T47D (cell line): ENCODE measurements around the gene EED.

Experiments
- DNase-seq, 2 experiments: peaks; one replicate each; pipeline versions ENCODE4 v3.0.0 to v3.0.0-alpha.2; 2011 to 2012; ENCODE audit warnings: low read depth in 1 of 2, low spot score in 1 of 2
- JUND ChIP-seq: IDR thresholded peaks from 2 replicates; pipeline ENCODE4 v1.6.1; 2012; ENCODE audit warnings: low read depth
- in situ Hi-C: cut with HindIII; loops from 2 replicates; pipeline ENCODE4 v1.10.0; 2016; ENCODE audit warnings: low sequenced_read_pairs, low pct_unique_long_range_greater_than_20kb

The EED gene

GRCh38 chr11:86246293-86246675 lies 1.7 kb downstream of the EED start:
- no peak for DNase-seq
- TF ChIP-seq JUND = no peak
- in situ Hi-C loops = no loop called here

GRCh38 chr11:86247608-86248007 lies 3.1 kb downstream of the EED start:
- in situ Hi-C loops = no loop called here
- no peak for TF ChIP-seq JUND
- DNase-seq = no peak

DNA sequence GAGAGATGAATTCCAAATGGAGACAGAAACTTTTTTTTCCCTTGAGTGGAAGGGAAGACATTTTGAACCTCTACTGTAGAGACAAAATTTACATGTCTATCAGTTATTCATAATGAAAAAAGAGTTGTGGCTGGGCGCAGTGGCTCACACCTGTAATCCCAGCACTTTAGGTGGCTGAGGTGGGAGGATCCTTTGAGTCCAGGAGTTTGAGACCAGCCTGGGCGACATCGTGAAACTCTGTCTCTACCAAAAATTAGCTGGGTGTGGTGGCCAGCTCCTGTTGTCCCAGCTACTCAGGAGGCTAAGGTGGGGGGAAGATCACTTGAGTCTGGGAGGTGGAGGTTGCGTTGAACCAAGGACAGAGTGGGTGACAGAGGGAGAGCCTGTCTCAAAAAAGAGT lies 4.1 kb downstream of the EED start:
- no peak for TF ChIP-seq JUND
- in situ Hi-C loops = no loop called here
- DNase-seq = no peak

DNA sequence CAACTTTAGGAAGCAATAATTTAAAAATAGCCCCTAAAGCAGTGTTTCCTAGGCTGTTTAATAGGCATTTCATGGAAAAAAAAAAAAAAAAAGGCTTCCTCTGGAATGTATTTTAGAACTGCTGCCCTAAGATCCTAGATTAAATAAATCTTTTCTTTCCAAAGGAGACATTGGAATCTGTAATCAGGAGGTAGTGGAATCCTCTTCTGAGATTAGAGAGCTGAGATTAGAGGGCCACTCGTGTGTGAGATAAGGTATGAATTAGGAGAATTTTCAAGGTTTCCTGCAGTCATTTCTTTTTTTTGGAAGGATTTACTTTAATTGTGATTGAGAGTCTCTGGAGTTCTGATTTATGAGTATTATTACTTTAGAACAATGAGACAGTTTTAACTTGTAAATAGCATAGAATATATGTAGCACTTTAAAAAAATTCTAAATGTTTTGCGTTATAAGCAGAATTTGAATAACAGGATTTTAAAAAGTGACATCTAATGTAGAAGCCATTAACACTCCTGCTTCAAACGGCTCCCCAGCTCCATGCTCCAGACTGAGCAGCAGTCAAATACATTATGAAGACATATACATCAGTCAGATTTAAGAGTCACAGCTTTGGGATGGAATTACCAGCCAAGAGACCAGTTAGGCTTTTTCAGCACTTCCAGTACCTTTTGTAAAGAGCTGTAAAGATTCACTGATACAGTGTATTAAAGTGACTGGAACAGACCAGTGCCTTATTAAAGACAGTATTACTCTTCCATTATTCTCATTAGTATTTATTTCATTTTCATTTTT lies 5.0 kb downstream of the EED start:
- TF ChIP-seq JUND = no peak
- in situ Hi-C loops = no loop called here
- no peak for DNase-seq

DNA sequence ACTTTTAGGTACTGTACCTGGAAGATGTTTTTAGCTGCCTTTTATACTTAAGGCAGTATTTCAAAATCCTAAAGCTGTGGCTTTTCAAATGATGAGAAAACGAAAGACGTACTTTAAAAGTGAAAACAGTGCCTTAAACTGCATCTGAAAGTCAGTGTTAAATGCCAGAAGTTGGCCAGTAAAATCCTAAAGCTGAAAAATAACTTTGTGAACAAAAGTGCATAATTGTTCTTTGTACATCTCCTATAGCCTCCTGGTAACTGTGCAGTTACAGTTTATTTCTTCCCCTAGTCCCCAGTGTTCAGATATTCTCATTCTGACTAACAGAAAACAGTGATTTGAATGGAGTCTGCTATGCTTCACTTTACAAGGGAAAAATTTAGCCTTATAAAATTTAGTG lies 6.8 kb downstream of the EED start:
- in situ Hi-C loops = no loop called here
- DNase-seq = no peak
- TF ChIP-seq JUND = no peak

DNA sequence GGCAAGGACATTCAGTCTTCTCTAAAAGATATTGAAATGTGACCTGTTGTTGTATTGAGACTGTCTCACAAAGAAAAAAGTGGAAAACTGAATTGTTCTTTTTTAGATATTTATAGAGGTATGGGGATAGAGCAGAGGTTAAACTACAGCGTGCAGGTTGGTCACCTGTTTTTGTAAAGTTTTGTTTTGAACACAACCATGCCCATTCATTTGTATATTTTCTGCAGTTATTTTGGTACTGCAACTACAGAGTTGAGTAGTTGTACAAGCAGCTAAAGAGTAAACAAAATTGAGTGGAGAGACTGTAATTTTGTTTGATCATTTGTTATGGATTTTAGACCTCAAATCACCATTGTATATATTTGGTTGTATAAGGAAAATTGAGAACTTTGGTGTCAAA lies 11.3 kb downstream of the EED start:
- in situ Hi-C loops = no loop called here
- TF ChIP-seq JUND = no peak
- no peak for DNase-seq

DNA sequence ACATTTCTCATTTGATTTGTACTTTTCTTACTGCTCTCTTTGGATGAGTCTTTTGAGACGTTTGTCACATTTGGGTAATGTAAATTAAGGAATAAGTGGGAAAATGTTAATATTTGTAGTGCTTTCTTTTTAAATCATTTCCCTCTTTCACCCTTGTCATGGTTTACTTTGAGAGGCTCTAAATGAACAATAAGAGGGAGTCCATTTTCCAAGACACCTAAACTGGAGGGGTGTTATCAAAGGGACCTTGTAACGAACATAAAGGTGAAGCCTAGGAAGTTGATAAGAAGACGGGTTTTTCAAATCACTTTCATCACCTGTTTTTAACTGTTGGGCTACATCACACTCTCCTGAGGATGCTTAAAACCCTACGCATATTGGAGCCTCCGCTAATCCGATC lies 12.1 kb downstream of the EED start:
- no peak for TF ChIP-seq JUND
- no peak for DNase-seq
- in situ Hi-C loops = no loop called here

- in situ Hi-C loops = no loop called here
- DNase-seq = no peak
- no peak for TF ChIP-seq JUND
Measured at GRCh38 chr11:86257446-86257845, 12.9 kb downstream of the EED start.

GRCh38 chr11:86259730-86260129 lies 15.2 kb downstream of the EED start:
- DNase-seq = no peak
- TF ChIP-seq JUND = no peak

DNA sequence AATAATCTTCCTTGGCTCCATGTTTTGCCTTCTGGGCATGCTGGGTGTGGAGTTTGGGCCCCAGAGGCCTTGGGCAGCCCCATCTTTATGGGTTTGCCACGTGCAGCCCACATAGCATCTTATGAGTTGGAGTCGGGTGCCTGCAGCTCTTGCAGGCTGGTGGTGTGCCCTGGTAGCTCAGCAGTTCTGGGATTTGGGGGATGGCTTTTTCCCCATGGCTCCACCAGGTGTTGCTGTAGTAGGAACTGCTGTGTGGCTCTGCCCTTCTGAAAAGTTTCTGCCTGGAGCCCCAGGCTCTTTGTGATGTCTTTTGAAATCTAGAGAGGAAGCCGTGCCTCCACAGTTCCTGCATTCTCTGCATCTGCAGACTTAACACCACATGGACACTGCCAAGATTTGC lies 16.8 kb downstream of the EED start:
- in situ Hi-C loops = no loop called here
- DNase-seq = no peak
- no peak for TF ChIP-seq JUND

More at GRCh38 chr11:86259730-86260129, 15.2 kb downstream of the EED start:
- in situ Hi-C loops = no loop called here

DNA sequence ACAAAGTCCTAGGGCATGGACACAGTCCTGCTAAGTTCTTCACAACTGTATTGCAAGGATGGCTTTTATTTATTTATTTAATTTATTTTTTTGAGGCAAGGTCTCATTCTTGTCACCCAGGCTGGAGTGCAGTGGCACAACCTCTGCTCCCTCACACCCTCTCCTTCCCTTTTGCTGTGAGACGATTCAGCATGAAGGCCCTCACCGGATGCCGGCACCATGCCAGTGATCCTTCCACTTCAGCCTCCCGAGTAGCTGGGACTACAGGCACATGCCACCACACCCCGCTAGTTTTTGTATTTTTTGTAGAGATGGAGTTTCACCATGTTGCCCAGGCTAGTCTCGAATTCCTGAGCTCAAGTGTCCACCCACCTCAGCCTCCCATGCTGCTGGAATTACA lies 17.8 kb downstream of the EED start:
- in situ Hi-C loops = no loop called here
- no peak for TF ChIP-seq JUND
- DNase-seq = no peak

DNA sequence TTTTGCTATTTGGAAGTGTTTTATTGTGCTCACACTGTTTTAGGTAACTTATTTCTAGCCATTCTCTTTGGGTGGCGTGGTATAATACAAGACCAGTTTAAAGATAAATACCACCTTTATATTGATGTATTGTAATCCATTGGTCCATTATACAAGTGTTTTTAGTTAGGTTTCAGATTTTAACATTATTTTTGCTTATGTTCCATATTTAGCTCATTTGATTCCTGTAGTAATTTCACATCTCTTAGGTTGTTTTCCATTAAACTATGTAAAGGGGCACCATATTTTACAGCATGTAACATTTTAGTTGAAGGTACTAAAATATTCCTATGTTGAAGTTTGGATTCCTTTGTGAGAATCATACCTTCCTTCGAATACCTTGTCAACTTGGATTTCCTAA lies 20.1 kb downstream of the EED start:
- no peak for DNase-seq
- in situ Hi-C loops = no loop called here
- no peak for TF ChIP-seq JUND

GRCh38 chr11:86265194-86265593 lies 20.6 kb downstream of the EED start:
- no peak for TF ChIP-seq JUND
- DNase-seq = no peak
- in situ Hi-C loops = no loop called here

GRCh38 chr11:86269645-86270044 lies 25.1 kb downstream of the EED start:
- in situ Hi-C loops = no loop called here
- TF ChIP-seq JUND = no peak
- DNase-seq = no peak

DNA sequence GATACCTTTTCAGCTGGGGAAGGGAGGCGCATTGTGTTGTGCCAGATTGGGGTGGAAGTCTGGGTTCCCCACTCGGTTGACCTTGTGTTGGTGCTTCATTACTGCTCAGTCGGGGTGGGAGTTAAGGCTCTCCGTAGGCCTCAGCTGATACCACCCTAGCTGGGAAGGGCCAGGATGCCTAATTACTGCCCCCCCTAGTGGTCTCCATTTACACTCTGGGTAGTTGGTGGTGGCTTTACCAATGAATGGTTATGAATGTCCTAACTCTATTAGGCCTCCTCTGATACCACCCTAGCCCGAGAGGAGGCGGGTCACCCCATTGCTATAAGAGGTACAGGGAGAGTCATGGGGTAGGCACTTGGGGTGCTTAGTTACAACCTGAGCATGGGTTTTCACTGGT lies 29.9 kb downstream of the EED start:
- no peak for DNase-seq
- in situ Hi-C loops = no loop called here
- TF ChIP-seq JUND = no peak
